Right hindlimb (tissue), 1 donor: Measurements from ENCODE around the gene CACTIN.
"Not testable (repeated sequence)": the region's sequence is repeated elsewhere in the genome, so short reads cannot be mapped to it uniquely, and the experiment has no call there.

Experiments used
- DNase-seq: peaks from one replicate; pipeline ENCODE4 v3.0.0-alpha.2; 2018

CACTIN gene

DNA sequence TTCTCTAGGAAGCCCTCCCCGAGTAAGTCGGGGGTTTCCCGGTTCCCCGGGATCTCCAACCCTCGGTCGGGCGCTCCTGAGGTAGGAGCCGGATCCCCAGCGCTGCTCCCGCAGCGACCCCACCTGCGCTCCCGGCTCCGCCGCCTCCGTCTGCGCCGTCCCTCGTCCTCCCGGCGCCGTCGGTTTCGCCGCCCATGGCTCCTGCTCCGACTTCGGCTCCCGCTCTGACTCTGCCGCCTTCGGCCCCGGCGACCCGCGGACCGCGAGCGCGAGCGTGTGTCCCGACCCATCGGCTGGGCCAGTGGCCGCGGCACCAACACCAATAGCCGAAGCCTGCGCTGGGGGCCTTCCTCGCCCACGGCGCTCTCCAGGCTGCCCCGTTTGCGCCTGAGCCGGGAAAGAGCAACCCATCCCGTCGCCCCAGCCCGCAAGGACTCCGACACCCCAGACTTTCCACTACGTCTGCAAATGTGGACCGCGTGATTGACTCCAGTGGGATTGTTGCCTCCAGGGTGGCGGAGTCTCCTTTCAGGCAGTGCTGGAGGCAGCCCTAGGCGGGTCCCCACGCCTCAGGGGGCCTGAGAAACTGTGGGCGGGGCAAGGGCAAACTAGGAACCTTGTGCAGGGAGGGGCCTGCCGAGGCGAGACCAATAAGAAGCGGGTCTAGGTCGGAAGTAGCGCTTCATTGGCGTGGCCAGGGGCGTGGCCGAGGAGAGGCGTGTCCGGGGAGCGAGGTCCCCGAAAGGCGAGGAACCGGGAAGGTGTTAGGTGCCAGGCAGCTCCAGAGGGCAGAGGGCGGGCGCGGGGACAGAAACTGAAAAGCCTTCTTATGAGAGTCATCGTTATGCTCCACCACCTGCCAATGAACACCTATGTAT, at the start of gene CACTIN:
Gene CACTIN (minus strand): TSS at position 318 of the 878 bp plus-strand sequence. CDS start 28 bp downstream, at position 290.
- DNase-seq, result peak; percentile 98

- no peak for DNase-seq
Observed at GRCh38 chr19:3674784-3675543, 48.4 kb upstream of the CACTIN start.

DNA sequence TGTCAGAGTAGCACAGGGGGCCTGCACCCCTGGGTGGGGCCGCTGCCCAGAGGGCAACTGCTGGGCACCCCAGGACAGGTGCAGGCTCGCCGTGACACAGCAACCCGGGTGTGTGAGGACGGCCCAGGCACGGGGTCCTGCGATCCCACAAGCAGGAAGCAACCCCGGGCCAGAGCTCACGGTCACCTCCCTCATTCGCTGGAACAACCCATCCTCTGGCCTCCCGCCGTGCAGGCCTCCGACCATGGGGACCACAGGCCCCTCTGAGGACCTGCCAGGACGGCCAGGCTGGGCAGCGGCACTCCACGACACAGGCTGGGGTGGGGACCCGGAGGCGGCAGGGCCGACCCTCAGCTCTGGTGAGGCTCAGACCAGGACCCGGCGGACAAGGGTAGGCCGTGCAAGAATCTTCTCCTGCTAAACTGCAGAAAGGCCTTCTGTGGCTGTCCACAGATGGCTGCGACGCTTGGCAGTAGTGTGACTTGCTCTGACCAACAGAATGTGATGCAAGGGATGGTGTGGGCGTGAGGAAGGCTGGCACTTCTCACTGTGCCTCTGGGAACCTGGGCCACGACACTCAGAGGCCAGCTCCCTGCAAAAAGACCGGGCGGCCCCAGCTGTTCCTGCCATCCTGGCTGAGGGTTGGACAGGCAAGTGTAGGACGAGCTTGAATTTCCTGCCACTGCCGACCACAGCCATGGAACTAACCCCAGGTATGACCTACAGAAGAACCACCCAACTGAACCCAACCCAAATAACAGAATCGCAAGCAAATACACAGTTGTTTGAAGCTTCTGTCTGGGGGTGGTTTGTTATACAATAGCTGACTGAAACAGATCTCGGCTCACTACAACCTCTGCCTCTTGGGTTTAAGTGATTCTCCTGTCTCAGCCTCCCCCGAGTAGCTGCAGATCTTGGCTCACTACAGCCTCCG, 47.2 kb upstream of the CACTIN start:
- no peak for DNase-seq

- no peak for DNase-seq
Observed at GRCh38 chr19:3672993-3673392, 46.4 kb upstream of the CACTIN start.

DNA sequence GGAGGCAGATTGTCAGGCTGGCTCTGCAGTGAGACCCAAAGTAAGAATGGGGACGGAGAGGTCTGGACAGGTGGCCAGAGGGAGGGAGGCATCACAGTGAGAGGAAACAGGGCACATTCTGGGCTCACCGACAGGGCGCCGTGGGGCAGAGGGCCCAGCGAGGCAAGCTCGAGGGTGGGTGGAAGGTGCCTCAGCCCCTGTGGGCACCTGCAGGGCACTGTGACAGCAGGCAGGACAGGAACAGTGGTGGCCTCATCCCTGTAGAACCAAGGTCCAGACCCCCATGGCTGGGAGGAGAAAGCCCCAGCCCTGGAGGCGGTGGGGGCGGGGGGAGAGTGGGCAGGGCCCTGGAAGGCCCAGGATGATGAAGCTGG, 46.0 kb upstream of the CACTIN start:
- DNase-seq, result no peak

GRCh38 chr19:3671680-3672574, 45.3 kb upstream of the CACTIN start:
- DNase-seq, result no peak

DNA sequence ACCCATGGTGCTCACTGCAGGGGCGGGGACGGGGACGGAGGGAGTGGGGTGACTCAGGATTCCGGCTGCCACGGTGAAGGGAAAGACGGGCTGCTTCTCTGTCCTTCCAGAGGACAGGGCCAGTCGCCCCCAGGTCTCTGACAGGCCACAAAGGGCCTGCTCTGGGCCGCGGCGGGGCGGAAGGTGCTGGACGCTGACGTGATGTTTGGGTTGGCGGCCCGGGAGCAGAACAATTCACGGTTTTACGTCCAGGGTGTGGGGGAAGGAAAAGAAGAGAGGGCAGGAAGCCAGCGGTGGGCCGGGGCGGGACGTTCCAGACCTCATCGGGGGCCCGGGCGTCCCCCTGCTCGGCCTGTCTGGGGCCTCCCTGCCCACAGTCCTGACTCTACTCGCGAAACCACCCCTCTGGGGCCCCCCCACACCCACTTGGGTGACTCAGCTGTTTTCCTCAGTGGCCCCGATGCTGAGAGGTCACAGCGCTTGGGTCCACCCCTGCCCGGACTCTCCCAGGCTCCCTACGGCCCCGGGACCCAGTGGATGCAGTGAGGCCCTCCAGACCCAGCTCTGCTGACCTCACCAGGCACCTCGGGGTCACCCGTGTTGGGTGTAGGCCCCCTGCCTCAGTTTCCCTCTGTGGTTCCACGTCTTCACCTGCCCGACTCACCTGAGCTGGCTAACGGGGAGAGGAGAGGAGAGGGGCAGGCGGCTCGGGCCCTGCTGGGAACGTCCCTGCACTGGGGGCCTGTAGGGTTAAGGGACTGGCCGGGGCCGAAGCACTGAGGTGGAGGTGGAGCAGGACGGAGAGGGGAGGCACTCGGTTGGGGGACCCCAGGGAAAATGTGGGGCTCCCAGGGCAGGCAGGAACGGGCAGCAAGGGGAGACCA, 44.4 kb upstream of the CACTIN start:
- DNase-seq, result peak; percentile 88

GRCh38 chr19:3669947-3670795, 43.6 kb upstream of the CACTIN start:
- peak; percentile 83 for DNase-seq

DNA sequence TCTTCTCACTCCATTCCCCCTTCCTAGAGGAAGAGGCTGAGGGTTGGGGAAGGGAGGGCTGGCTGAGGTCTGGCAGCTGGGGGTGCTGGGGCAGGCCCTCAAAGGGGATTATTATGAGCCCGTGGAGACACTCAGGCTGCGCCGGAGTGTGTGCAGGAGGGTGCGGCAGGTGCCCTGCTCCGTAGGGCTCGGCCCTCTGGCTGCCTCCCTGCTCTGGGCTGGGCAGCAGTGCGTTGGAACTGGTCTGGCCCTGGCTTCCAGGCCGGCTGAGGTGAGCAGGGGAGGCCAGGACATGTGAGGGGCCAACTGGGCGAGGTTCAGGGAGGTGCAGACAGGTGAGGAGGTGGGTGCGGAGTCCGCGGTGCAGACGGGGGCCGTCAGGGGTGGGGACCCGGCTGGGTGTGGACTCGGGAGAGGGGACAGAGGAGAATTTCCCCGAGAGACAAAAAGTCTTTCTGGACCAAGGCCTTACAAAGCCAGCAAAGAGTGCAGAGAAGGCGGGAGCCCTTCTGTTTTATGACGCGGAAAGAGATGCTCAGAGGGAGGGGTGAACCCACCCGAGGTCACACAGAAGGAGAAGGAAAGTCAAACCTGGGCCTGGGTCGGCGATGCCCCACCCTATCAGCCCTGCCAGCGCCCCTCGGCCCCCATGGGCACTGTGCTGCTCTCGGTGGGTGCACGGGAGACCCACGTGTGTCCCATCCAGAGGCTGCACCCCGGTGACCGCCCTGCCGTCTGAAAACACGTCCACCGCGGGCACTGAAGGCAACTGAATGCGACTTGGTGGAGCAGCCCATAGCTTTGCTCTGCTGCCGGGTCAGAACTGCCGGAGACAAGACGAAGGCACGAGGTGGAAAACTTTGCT, 42.7 kb upstream of the CACTIN start:
- DNase-seq, result no peak

DNA sequence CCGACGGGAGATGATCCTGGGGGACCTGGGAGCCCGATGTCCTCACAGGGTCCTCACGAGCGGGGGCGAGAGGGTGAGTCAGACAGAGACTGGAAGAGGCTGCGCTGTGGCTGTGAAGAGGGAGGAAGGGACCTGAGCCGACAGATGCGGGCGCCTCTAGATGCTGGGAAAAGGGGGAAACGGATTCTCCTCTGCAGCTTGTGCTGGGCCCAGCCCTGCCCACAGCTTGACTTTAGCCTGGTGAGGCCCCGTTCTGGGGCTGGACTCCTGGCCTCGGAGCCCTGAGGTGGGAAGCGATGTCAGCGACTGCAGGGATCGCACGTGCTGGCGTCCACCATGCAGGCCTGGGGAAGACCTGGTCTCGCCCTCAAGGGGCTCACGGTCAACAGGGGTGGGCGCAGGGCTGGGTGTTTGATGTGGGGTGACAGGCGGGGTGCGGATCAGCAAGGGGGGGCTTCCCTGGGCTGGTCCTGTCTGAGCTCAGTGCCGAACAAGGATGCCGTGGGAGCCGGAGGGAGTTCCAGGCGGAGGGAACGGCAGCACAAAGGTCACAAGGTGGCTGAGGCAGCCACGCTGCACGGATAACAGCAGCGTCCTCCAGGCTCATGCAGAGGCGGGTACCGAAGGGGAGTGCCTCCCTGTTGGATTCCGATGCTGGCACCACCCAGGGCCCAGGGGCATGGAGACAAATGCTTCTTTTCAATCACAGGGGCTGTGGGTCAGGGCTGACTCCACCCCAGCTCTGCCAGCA, 41.9 kb upstream of the CACTIN start:
- DNase-seq, result peak; percentile 58

- DNase-seq, result no peak
Observed at GRCh38 chr19:3667766-3668165, 41.2 kb upstream of the CACTIN start.

GRCh38 chr19:3667037-3667638, 40.5 kb upstream of the CACTIN start:
- no peak for DNase-seq

GRCh38 chr19:3666545-3666856, 39.9 kb upstream of the CACTIN start:
- not testable (repeated sequence) for DNase-seq

DNA sequence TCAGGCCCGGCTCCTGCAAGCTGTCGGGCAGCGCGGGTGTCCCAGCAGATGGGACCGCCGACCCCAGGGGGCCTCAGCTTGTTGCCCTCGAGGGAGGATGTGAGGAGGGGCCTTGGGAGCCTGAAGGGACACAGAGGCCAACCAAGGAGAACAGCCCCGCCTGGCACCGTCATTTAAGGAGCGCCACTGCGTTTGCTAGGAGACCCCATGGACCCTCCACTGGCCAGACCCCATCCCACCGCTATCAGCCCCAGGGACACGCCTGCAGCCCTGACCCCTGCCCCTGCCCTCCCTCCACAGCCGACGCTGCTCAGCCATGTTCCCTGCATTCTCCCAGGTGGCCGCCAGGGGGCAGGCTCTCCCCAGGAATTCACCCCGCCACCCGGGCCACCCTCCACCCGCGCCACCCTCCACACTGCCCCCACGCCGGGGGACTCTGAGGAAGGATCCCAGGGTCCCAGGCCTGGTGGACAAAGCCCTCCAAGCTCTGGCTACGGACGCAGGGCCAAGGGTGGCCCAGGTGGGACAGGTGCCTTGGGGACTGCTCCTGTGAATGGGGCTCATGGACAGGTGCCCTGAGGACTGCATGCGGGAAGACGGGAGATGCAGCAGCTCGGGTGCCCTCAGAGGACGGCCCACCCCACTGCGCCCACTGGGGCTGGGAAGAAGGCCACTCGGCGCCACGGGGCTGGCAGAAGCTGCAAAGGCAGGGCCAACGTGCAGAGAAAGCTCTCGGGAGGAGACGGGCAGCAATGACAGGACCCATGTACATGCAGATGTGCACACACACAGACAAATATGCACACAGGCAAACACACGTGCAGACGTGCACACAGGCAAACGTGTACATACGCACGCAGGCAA, 39.3 kb upstream of the CACTIN start:
- peak; percentile 79 for DNase-seq

- DNase-seq, result no peak
Observed at GRCh38 chr19:3664879-3665642, 38.5 kb upstream of the CACTIN start.

- DNase-seq, result no peak
Observed at GRCh38 chr19:3663838-3664237, 37.2 kb upstream of the CACTIN start.
